Testis (tissue), 2 donors: ENCODE data around the gene SDHB.

Source experiments
- POLR2A ChIP-seq: fragments of 450-650 bp; IDR thresholded peaks from one replicate; pipeline ENCODE4 v1.6.1; 2017; ENCODE audit warnings: antibody characterized with exemption, mild to moderate bottlenecking, moderate library complexity
- TF ChIP-seq, protein P1 (sequence below), 3 experiments: fragments of 450-650 bp in 2 of 3; fragments of 200-600 bp in 1 of 3; sonication (generic) in 1 of 3; IDR thresholded peaks; one replicate each; pipeline ENCODE4 v1.5.1; 2016 to 2019; ENCODE audit warnings: antibody characterized with exemption in 3 of 3, mild to moderate bottlenecking in 2 of 3, moderate library complexity in 1 of 3

DNA sequence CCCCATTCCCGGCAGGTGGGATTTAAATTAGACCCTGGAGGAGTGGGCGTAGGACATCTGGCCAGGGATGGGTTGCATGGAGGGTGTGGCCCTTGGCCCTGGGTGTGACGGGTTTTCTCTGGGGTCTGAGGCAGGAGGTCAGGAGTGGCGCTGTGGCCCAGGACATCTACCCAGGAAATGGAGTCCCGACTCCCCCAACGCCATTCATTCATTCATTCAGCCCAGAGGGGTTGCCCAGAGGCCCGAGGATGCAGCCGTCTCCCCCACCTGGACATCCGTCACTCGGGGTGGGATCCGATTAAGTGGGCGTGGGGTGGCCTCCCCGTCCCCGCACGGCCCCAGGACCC is 42.8 kb downstream of the SDHB start:
- TF ChIP-seq, protein P1, sequence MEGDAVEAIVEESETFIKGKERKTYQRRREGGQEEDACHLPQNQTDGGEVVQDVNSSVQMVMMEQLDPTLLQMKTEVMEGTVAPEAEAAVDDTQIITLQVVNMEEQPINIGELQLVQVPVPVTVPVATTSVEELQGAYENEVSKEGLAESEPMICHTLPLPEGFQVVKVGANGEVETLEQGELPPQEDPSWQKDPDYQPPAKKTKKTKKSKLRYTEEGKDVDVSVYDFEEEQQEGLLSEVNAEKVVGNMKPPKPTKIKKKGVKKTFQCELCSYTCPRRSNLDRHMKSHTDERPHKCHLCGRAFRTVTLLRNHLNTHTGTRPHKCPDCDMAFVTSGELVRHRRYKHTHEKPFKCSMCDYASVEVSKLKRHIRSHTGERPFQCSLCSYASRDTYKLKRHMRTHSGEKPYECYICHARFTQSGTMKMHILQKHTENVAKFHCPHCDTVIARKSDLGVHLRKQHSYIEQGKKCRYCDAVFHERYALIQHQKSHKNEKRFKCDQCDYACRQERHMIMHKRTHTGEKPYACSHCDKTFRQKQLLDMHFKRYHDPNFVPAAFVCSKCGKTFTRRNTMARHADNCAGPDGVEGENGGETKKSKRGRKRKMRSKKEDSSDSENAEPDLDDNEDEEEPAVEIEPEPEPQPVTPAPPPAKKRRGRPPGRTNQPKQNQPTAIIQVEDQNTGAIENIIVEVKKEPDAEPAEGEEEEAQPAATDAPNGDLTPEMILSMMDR (IDR thresholded peaks at IDR 0.05): no peak
- no peak for TF ChIP-seq POLR2A
